Kidney (tissue), 14 donors: Measurements from ENCODE around the gene COX7A2L. TPM values are rescaled to one million over a fixed set of nuclear protein-coding genes. Genes with fewer than 3 reads are reported as not detected.
A peak's percentile ranks its signal among the peaks of the same experiment; 100 is the strongest.

Source experiments
- DNase-seq, 5 donors: peaks; one replicate each; pipeline ENCODE4 v3.0.0-alpha.2; 2013 to 2020
- FAIRE-seq: peaks from 2 replicates; lab custom pipeline; 2012; peaks lifted over from hg19 to GRCh38; lab: Jason Lieb, UNC
- H3K27ac ChIP-seq, 2 donors: one replicate each; pipeline ENCODE4 v1.7.0; 2013; ENCODE audit warnings: low read depth in 2 of 2, low read length in 2 of 2, inconsistent platforms in 1 of 2
- H3K27me3 ChIP-seq: one replicate; pipeline ENCODE4 v1.7.1; 2013; ENCODE audit warnings: low read length, inconsistent platforms; ENCODE audit not compliant: control insufficient read depth, insufficient read depth
- H3K36me3 ChIP-seq, 3 donors: one replicate each; pipeline versions ENCODE4 v1.7.0 to v1.7.1; 2013; ENCODE audit warnings: low read length in 3 of 3, control low read depth in 1 of 3, inconsistent platforms in 1 of 3; ENCODE audit not compliant: insufficient read depth in 3 of 3, control insufficient read depth in 2 of 3
- H3K4me1 ChIP-seq, 3 donors: one replicate each; pipeline versions ENCODE4 v1.7.0 to v1.7.1; 2013; ENCODE audit warnings: low read length in 3 of 3, inconsistent platforms in 1 of 3, low read depth in 1 of 3; ENCODE audit not compliant: control insufficient read depth in 2 of 3, insufficient read depth in 2 of 3
- H3K4me3 ChIP-seq, 3 donors: one replicate each; pipeline versions ENCODE4 v1.7.0 to v1.8.1; 2013; ENCODE audit warnings: low read length in 3 of 3, control low read depth in 1 of 3, inconsistent platforms in 1 of 3
- H3K9ac ChIP-seq, 3 donors: one replicate each; pipeline versions ENCODE4 v1.7.0 to v1.7.1; 2013; ENCODE audit warnings: low read length in 3 of 3, control low read depth in 1 of 3, inconsistent platforms in 1 of 3
- H3K9me3 ChIP-seq, 3 donors: one replicate each; pipeline versions ENCODE4 v1.7.0 to v1.7.1; 2013; ENCODE audit warnings: low read length in 3 of 3, control low read depth in 1 of 3, inconsistent platforms in 1 of 3; ENCODE audit not compliant: control insufficient read depth in 2 of 3, insufficient read depth in 1 of 3
- CTCF ChIP-seq: IDR thresholded peaks from 3 replicates; pipeline ENCODE4 v1.5.1; 2012; ENCODE audit warnings: mild to moderate bottlenecking, moderate library complexity, borderline replicate concordance; ENCODE audit not compliant: insufficient read depth; ENCODE audit errors: extremely low read depth
- intact Hi-C: fragments of 100-400 bp; cut with DNase I; formaldehyde crosslinking; loops from one replicate; pipeline ENCODE4 v1.11.1; 2022
- polyA plus RNA-seq: library from polyadenylated mRNA; stranded (reverse); fragments of 350-450 nt; fragmentation: Illumina TruSeq; extraction: RNeasy Lipid Tissue Mini Kit (QIAGEN cat#74804); gene quantifications from one replicate; pipeline ENCODE4 v1.2.3, GENCODE V29; 2014; ENCODE audit warnings: low read depth, low replicate concordance; ENCODE audit not compliant: insufficient read depth
- total RNA-seq: library from RNA; stranded (reverse); fragmentation: NEBNext Ultra II Directional; extraction: Animal tissue kit (Norgen Biotek cat#: 25700); gene quantifications from one replicate; pipeline ENCODE4 v1.2.1, GENCODE V29; 2021
- donor health status: control.
- donor health status: control.
- donor health status: control.
- donor health status: control.
- donor health status: control.
- donor health status: DM: yes; HTN: yes; CAD: no.
- donor health status: Normal renal cell carcinoma (clear cell type).

Gene COX7A2L
- total and polyA plus RNA-seq, 2 donors from 2014 or later: 90.2 to 321 TPM

DNA sequence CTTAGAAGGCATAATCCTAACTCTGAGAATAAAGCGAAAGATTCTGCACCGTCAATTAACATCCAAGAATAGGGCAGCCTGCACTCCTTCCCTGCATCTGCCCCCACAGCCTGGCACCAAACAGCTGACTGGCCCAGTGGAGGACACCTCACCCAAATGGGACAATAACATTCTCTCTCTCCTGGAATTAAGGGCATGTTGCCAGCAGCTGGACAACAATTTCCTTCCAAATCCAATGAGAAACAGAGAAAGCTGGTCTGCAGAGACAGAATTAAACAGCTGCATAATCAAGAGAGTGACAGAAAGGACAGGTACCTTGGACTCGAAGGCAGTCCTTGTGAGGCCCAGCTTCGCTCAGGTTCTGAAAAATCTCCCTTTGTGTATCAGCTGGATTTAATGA is 15.0 kb downstream of the COX7A2L start:
- FAIRE-seq: no peak
- H3K4me1 ChIP-seq: peaks cover 0 to 22% (median 14%) of the 10 kb centered on the region in 3 donors
- H3K36me3 ChIP-seq: peaks cover 0 to 8% (median 0%) of the 10 kb centered on the region in 3 donors
- H3K4me3 ChIP-seq: no peak overlapping the region
- intact Hi-C loops: no loop called here
- DNase-seq: no peak
- TF ChIP-seq CTCF: no peak
- no peak overlapping the region for H3K27ac ChIP-seq
- H3K9ac ChIP-seq: no peak overlapping the region
- H3K9me3 ChIP-seq: no peaks in the 10 kb centered on the region
- H3K27me3 ChIP-seq: no peaks in the 10 kb centered on the region

GRCh38 chr2:42342795-42343241 is 18.2 kb downstream of the COX7A2L start:
- Histone ChIP-seq H3K9ac (peak overlapping the region in 1 of 3 donors; percentile 14), H3K4me3 (no peak overlapping the region), H3K4me1 (peaks cover 0 to 26% (median 14%) of the 10 kb centered on the region in 3 donors), H3K36me3 (peaks cover 0 to 6% (median 0%) of the 10 kb centered on the region in 3 donors), H3K9me3 (no peaks in the 10 kb centered on the region), H3K27ac (peak overlapping the region; percentile 49 to 78), H3K27me3 (no peaks in the 10 kb centered on the region)
- no peak for FAIRE-seq
- intact Hi-C loops: no loop called here
- TF ChIP-seq CTCF: no peak
- DNase-seq: no peak

DNA sequence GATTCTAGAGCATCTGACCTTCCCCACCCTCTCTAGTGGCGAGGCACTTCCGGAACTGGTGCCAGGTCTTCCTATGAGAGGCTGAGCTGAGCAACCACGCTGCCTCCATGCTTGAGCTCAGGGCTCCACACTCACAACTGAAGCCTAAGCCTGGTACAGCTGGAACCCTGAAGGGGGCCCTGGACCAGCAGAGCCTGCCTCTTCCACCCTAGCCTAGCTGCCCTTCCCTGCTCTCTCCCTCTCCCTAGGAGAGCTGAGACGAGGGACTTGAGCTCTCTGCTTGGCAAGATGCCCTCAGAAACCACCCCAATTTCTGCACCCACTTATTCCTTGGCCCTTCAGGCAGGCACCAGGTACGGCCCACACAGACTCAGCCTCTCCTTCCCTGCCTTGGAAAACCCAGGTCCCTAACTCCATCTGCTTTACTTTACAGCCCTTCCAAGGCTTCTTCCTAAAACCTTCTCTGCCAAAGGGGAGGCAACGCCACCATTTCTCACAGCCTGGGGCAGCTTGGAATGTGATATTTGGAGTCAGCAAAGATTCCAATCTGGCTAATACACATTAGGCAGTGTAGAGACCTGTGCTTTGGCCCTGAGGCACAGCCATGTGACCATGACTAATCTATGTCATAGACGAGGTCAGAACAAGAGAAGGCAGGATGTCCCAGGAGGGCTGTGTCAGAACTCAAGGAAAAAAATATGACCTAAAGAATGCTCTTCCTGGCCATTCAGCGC is 18.8 kb downstream of the COX7A2L start:
- intact Hi-C loops: no loop called here
- Histone ChIP-seq H3K4me1 (peaks cover 0 to 26% (median 14%) of the 10 kb centered on the region in 3 donors), H3K4me3 (peak overlapping the region in 1 of 3 donors; percentile 7), H3K9ac (no peak overlapping the region), H3K27me3 (no peaks in the 10 kb centered on the region), H3K9me3 (no peaks in the 10 kb centered on the region), H3K36me3 (peaks cover 0 to 6% (median 0%) of the 10 kb centered on the region in 3 donors), H3K27ac (peak overlapping the region; percentile 77 to 90)
- TF ChIP-seq CTCF: no peak
- DNase-seq (peak in 1 of 5 donors; percentile 42), FAIRE-seq (no peak)
